H1 (cell line): Measurements from ENCODE around the gene PDE4D. TPM values are rescaled to one million over a fixed set of nuclear protein-coding genes. Genes with fewer than 3 reads are reported as not detected.

ENCODE experiments used
- CTCF ChIA-PET: fragments of 300-600 bp; sonication (Branson Sonifier 250); formaldehyde crosslinking; loops from one replicate; lab custom pipeline; 2021; ENCODE audit not compliant: partially characterized antibody; lab: Charles Lee
- POLR2A ChIA-PET: fragments of 300-600 bp; sonication (Branson Sonifier 250); formaldehyde crosslinking; loops from one replicate; lab custom pipeline; 2021; ENCODE audit warnings: inconsistent platforms; ENCODE audit not compliant: partially characterized antibody; lab: Charles Lee
- DNase-seq, 2 experiments: peaks; one replicate each; pipeline versions ENCODE4 v3.0.0 to v3.0.0-alpha.2; 2010 to 2022; ENCODE audit warnings: low spot score in 2 of 2, low read depth in 1 of 2, mixed read lengths in 1 of 2
- FAIRE-seq: peaks from 2 replicates; lab custom pipeline; 2011; peaks lifted over from hg19 to GRCh38; lab: Jason Lieb, UNC
- H2AFZ ChIP-seq: 2 replicates; pipeline ENCODE4 v1.8.1; 2012; ENCODE audit warnings: low read length, inconsistent platforms
- H2AK5ac ChIP-seq: 2 replicates; pipeline ENCODE4 v1.6.1; 2013; ENCODE audit warnings: low read depth, low read length
- H2BK120ac ChIP-seq: replicated peaks from 2 replicates; pipeline ENCODE3; 2013; ENCODE audit warnings: low read depth, low read length, inconsistent platforms
- H2BK12ac ChIP-seq: 2 replicates; pipeline ENCODE4 v1.6.1; 2013; ENCODE audit warnings: low read depth, low read length
- H2BK15ac ChIP-seq: 2 replicates; pipeline ENCODE4 v1.6.1; 2013; ENCODE audit warnings: low read length
- H2BK20ac ChIP-seq: 2 replicates; pipeline ENCODE4 v1.6.1; 2013; ENCODE audit warnings: low read length
- H2BK5ac ChIP-seq: 2 replicates; pipeline ENCODE4 v1.6.1; 2013; ENCODE audit warnings: low read depth, low read length
- H3K14ac ChIP-seq: 2 replicates; pipeline ENCODE4 v1.6.1; 2013; ENCODE audit warnings: inconsistent platforms; ENCODE audit not compliant: insufficient read length
- H3K18ac ChIP-seq: 2 replicates; pipeline ENCODE4 v1.6.1; 2013; ENCODE audit warnings: low read length; ENCODE audit errors: extremely low read depth
- H3K23ac ChIP-seq: 2 replicates; pipeline ENCODE4 v1.6.1; 2013; ENCODE audit warnings: inconsistent platforms; ENCODE audit not compliant: insufficient read length
- H3K23me2 ChIP-seq: 2 replicates; pipeline ENCODE4 v1.6.1; 2013; ENCODE audit warnings: low read depth, low read length
- H3K27ac ChIP-seq: 2 replicates; pipeline ENCODE4 v1.6.1; 2011; ENCODE audit warnings: low read depth, low read length, inconsistent platforms
- H3K27me3 ChIP-seq, 4 experiments: replicated peaks in 1 of 4; 1 replicate in 1 of 4; 2 replicates in 3 of 4; pipeline versions ENCODE4 v1.6.1 to v1.8.1; 2011 to 2013; ENCODE audit warnings: low read length in 3 of 4, mild to moderate bottlenecking in 3 of 4, inconsistent platforms in 2 of 4, mixed read lengths in 2 of 4, moderate library complexity in 1 of 4; ENCODE audit not compliant: control insufficient read depth in 3 of 4, insufficient read depth in 3 of 4; ENCODE audit errors: extremely low read depth in 1 of 4
- H3K36me3 ChIP-seq, 4 experiments: 2 replicates each; pipeline versions ENCODE4 v1.6.1 to v1.8.1; 2011 to 2013; ENCODE audit warnings: mild to moderate bottlenecking in 4 of 4, low read length in 3 of 4, moderate library complexity in 2 of 4, control low read depth in 1 of 4, inconsistent platforms in 1 of 4; ENCODE audit not compliant: insufficient read depth in 4 of 4, control insufficient read depth in 2 of 4
- H3K4ac ChIP-seq: replicated peaks from 2 replicates; pipeline ENCODE3; 2013; ENCODE audit warnings: low read length, low read depth, mixed read lengths, inconsistent platforms; ENCODE audit not compliant: insufficient read length
- H3K4me1 ChIP-seq, 4 experiments: replicated peaks in 1 of 4; 1 replicate in 1 of 4; 2 replicates in 3 of 4; pipeline versions ENCODE4 v1.6.1 to v1.8.1; 2011 to 2013; ENCODE audit warnings: low read length in 3 of 4, inconsistent platforms in 2 of 4, mixed read lengths in 1 of 4; ENCODE audit not compliant: insufficient read depth in 4 of 4, control insufficient read depth in 3 of 4
- H3K4me2 ChIP-seq, 2 experiments: 2 replicates each; pipeline versions ENCODE4 v1.6.1 to v1.8.1; 2011 to 2013; ENCODE audit warnings: low read depth in 2 of 2, low read length in 2 of 2, control low read depth in 1 of 2, inconsistent platforms in 1 of 2, mild to moderate bottlenecking in 1 of 2; ENCODE audit not compliant: insufficient read depth in 1 of 2
- H3K4me3 ChIP-seq, 4 experiments: fragments of 200-600, 300-600 bp in 1 of 4; sonication (generic), shearing (Covaris generic), sonication (Bioruptor Twin) in 1 of 4; 2 replicates each; pipeline versions ENCODE4 v1.5.1 to v1.8.1; 2011 to 2016; ENCODE audit warnings: low read length in 4 of 4, low read depth in 3 of 4, control low read depth in 2 of 4, inconsistent platforms in 2 of 4, mild to moderate bottlenecking in 2 of 4, mixed read lengths in 1 of 4, moderate library complexity in 1 of 4; ENCODE audit not compliant: insufficient read depth in 2 of 4; ENCODE audit errors: extremely low read depth in 1 of 4
- H3K56ac ChIP-seq: replicated peaks from 2 replicates; pipeline ENCODE3; 2013; ENCODE audit warnings: low read depth, mild to moderate bottlenecking, mixed read lengths, low read length, inconsistent platforms; ENCODE audit not compliant: insufficient read length
- H3K79me1 ChIP-seq: 2 replicates; pipeline ENCODE4 v1.6.1; 2013; ENCODE audit warnings: low read depth, low read length, control low read depth
- H3K79me2 ChIP-seq, 2 experiments: 2 replicates each; pipeline versions ENCODE4 v1.6.1 to v1.8.1; 2012 to 2013; ENCODE audit warnings: low read length in 2 of 2, mild to moderate bottlenecking in 2 of 2, inconsistent platforms in 1 of 2; ENCODE audit not compliant: insufficient read depth in 2 of 2, control insufficient read depth in 1 of 2
- H3K9ac ChIP-seq, 4 experiments: replicated peaks in 1 of 4; 1 replicate in 1 of 4; 2 replicates in 3 of 4; pipeline versions ENCODE4 v1.6.1 to v1.8.1; 2011 to 2013; ENCODE audit warnings: low read depth in 3 of 4, low read length in 3 of 4, control low read depth in 2 of 4, mild to moderate bottlenecking in 2 of 4, moderate library complexity in 2 of 4, inconsistent platforms in 1 of 4; ENCODE audit errors: extremely low read depth in 1 of 4
- H3K9me3 ChIP-seq, 2 experiments: 2 replicates each; pipeline versions ENCODE4 v1.6.1 to v1.8.1; 2012 to 2013; ENCODE audit warnings: mild to moderate bottlenecking in 2 of 2, moderate library complexity in 2 of 2, control low read depth in 1 of 2, inconsistent platforms in 1 of 2, low read depth in 1 of 2, low read length in 1 of 2, mixed read lengths in 1 of 2; ENCODE audit not compliant: insufficient read depth in 2 of 2
- H4K20me1 ChIP-seq, 2 experiments: replicated peaks in 1 of 2; 2 replicates each; pipeline versions ENCODE3 to v1.8.1; 2011 to 2013; ENCODE audit warnings: inconsistent platforms in 2 of 2, low read length in 2 of 2, mild to moderate bottlenecking in 1 of 2; ENCODE audit not compliant: insufficient read depth in 2 of 2, control insufficient read depth in 1 of 2
- H4K5ac ChIP-seq: 2 replicates; pipeline ENCODE4 v1.6.1; 2013; ENCODE audit warnings: low read length, low read depth, mixed read lengths, inconsistent platforms; ENCODE audit not compliant: insufficient read length
- H4K8ac ChIP-seq: 2 replicates; pipeline ENCODE4 v1.8.0; 2013; ENCODE audit warnings: mild to moderate bottlenecking, moderate library complexity, low read length, inconsistent platforms; ENCODE audit not compliant: insufficient read depth; ENCODE audit errors: extremely low read depth
- H4K91ac ChIP-seq: replicated peaks from 2 replicates; pipeline ENCODE3; 2013; ENCODE audit warnings: low read length, mixed read lengths, inconsistent platforms; ENCODE audit not compliant: insufficient read length
- JUND ChIP-seq: IDR thresholded peaks from 2 replicates; pipeline ENCODE4 v1.6.1; 2011; ENCODE audit warnings: mild to moderate bottlenecking, improper control_type of control experiment, low read length
- MAX ChIP-seq: IDR thresholded peaks from 2 replicates; pipeline ENCODE4 v1.6.1; 2012; ENCODE audit warnings: inconsistent platforms
- RAD21 ChIP-seq, 2 experiments: IDR thresholded peaks in 1 of 2; conservative IDR thresholded peaks in 1 of 2; 2 replicates each; pipeline ENCODE4 v1.6.1; 2011; ENCODE audit warnings: low read depth in 2 of 2, low read length in 2 of 2, improper control_type of control experiment in 1 of 2, inconsistent platforms in 1 of 2, mild to moderate bottlenecking in 1 of 2, moderate library complexity in 1 of 2
- SP1 ChIP-seq: IDR thresholded peaks from 2 replicates; pipeline ENCODE4 v1.6.1; 2011; ENCODE audit warnings: low read depth, low read length
- TCF12 ChIP-seq: IDR thresholded peaks from 2 replicates; pipeline ENCODE4 v1.6.1; 2011; ENCODE audit warnings: low read depth, mild to moderate bottlenecking, low read length
- TEAD4 ChIP-seq: IDR thresholded peaks from 2 replicates; pipeline ENCODE4 v1.6.1; 2012; ENCODE audit warnings: low read depth, low read length, inconsistent platforms, mixed read lengths
- WGBS, 2 experiments: shearing (Covaris generic) in 1 of 2; methylation state at CpG; one replicate each; pipeline versions ENCODE4 v1.1.6 to v1.1.7; 2013 to 2015; ENCODE audit warnings: low lambda C conversion rate in 2 of 2, mixed read lengths in 2 of 2, inconsistent platforms in 1 of 2, low coverage in 1 of 2, missing lambda C conversion rate in 1 of 2; ENCODE audit not compliant: insufficient replicate concordance in 2 of 2, insufficient coverage in 1 of 2, insufficient read length in 1 of 2; ENCODE audit errors: extremely low coverage in 1 of 2, missing lambda C conversion rate in 1 of 2; 5-methylcytosine and 5-hydroxymethylcytosine counted together
- polyA plus RNA-seq, 7 experiments: library from polyadenylated mRNA; depleted of rRNA in 3 of 7; stranded (reverse) in 5 of 7; unstranded in 2 of 7; fragments of >200 nt in 5 of 7; fragments of 200-250 nt in 2 of 7; gene quantifications; 1 replicate in 5 of 7; 2 replicates in 1 of 7; 4 replicates in 1 of 7; pipeline versions ENCODE4 v1.2.1 to v1.2.3, GENCODE V29; 2011 to 2013; ENCODE audit warnings: missing spikeins in 2 of 7, mixed read lengths in 2 of 7
- total RNA-seq: library from RNA; stranded (reverse); fragmentation: NEBNext Ultra II Directional; extraction: Animal tissue kit (Norgen Biotek cat#: 25700); gene quantifications from 2 replicates; pipeline ENCODE4 v1.2.1, GENCODE V29; 2021

Gene PDE4D
- total and polyA plus RNA-seq, 2 of the 8 experiments (the other 6 are each of a cell fraction or from before 2014, with no cell fraction given): 2.3 to 3.7 TPM

GRCh38 chr5:59562756-59563389 lies 330.7 kb downstream of the PDE4D start:
- CTCF ChIA-PET: interaction anchor here (0.9 kb wide), 2 partner anchors 25 to 43 kb away, joined by 3 read pairs; no protein-coding TSS in a partner anchor

More at GRCh38 chr5:59562756-59563389, 330.7 kb downstream of the PDE4D start:
- no peak overlapping the region for H3K18ac ChIP-seq
- H3K56ac ChIP-seq: no peak overlapping the region
- DNase-seq (peak in 1 of 2 experiments; percentile 41), FAIRE-seq (peak; percentile 50)
- no peak overlapping the region for H2BK12ac ChIP-seq
- H2AK5ac ChIP-seq: no peak overlapping the region
- H3K23ac ChIP-seq: no peak overlapping the region
- H4K5ac ChIP-seq: no peak overlapping the region
- WGBS, 2 experiments: 53% methylated on average over 3 of the region's 3 CpGs; no CpG with 5 or more reads in 1 of the 2 experiments
- H2BK120ac ChIP-seq: no peak overlapping the region
- 0 out of 4 replicates have a peak overlapping the region, but pooled peaks of 1 of the 2 experiments have one; percentile 4 for H3K4me2 ChIP-seq
- H3K4me3 ChIP-seq: no peak overlapping the region
- no peaks in the 10 kb centered on the region for H3K36me3 ChIP-seq
- no peaks in the 10 kb centered on the region for H3K79me1 ChIP-seq
- peaks cover 2% of the 10 kb centered on the region; the same call in 1 of the 2 replicates for H3K23me2 ChIP-seq
- H3K79me2 ChIP-seq: no peaks in the 10 kb centered on the region
- H2AFZ ChIP-seq: no peak overlapping the region
- no peak overlapping the region for H3K4ac ChIP-seq
- H2BK5ac ChIP-seq: no peak overlapping the region
- TF ChIP-seq RAD21 (IDR thresholded peaks at IDR 0.05 in 1 of 2, conservative IDR thresholded peaks at IDR 0.05 in 1 of 2; ENCODE audit: low read depth in 2 of 2, low read length in 2 of 2): no peak
- 0 out of 2 replicates have a peak, but pooled peaks have one; percentile 11 for TF ChIP-seq JUND
- 0 out of 2 replicates have a peak, but pooled peaks have one; percentile 28 for TF ChIP-seq SP1
- TF ChIP-seq TEAD4: peak; percentile 85
- TF ChIP-seq MAX: peak; percentile 17; the same call in 1 of the 2 replicates
- TF ChIP-seq TCF12: 0 out of 2 replicates have a peak, but pooled peaks have one; percentile 63
- peaks cover 2 to 12% (median 4%) of the 10 kb centered on the region in 4 experiments; a peak in 6 of 7 replicates for H3K4me1 ChIP-seq
- H3K27me3 ChIP-seq: no peaks in the 10 kb centered on the region
- no peak overlapping the region for H4K91ac ChIP-seq
- H3K27ac ChIP-seq: no peak overlapping the region
- H2BK15ac ChIP-seq: no peak overlapping the region
- POLR2A ChIA-PET: interaction anchor here (0.7 to 1.0 kb wide), 2 partner anchors 19 to 62 kb away, joined by 3 read pairs; no protein-coding TSS in a partner anchor
- no peak overlapping the region for H3K9ac ChIP-seq
- H3K14ac ChIP-seq: no peak overlapping the region
- H4K8ac ChIP-seq: no peak overlapping the region
- no peak overlapping the region for H2BK20ac ChIP-seq
- H3K9me3 ChIP-seq: peaks cover 0 to 2% of the 10 kb centered on the region in 2 experiments; a peak in 1 of 4 replicates
- H4K20me1 ChIP-seq: no peaks in the 10 kb centered on the region
